ENCODE results near the gene UTF1.

UTF1 gene

DNA sequence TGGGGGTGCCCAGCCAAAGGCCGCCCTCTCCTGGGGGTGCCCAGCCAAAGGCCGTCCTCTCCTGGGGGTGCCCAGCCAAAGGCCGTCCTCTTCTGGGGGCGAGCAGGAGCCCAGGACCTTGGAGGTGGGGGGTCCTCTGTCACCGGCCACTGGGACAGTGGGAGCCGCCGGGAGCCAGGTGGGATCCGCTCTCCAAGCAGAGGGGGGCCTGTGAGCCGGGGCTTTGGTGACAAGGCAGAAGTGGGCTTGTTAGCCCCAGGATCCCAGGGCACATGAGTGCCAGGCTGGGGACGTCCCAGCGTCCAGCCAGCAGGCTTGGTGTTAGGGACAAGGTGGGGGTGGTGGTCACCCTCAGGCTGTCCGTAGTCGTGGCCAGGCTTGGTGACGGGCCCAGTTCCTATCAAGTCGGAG is 29.4 kb upstream of the UTF1 start:
- DNase-seq (no peak), ATAC-seq (replicated peaks) (no peak)
- no peaks in the 10 kb centered on the region for H3K4me1 Mint-ChIP-seq
- no peak overlapping the region for H3K27ac Mint-ChIP-seq
- no peaks in the 10 kb centered on the region for H3K36me3 Mint-ChIP-seq
- peaks cover 13 to 19% of the 10 kb centered on the region in 2 donors for H3K27me3 Mint-ChIP-seq
- H3K9me3 Mint-ChIP-seq: no peaks in the 10 kb centered on the region
- no peak overlapping the region for H3K4me3 Mint-ChIP-seq

DNA sequence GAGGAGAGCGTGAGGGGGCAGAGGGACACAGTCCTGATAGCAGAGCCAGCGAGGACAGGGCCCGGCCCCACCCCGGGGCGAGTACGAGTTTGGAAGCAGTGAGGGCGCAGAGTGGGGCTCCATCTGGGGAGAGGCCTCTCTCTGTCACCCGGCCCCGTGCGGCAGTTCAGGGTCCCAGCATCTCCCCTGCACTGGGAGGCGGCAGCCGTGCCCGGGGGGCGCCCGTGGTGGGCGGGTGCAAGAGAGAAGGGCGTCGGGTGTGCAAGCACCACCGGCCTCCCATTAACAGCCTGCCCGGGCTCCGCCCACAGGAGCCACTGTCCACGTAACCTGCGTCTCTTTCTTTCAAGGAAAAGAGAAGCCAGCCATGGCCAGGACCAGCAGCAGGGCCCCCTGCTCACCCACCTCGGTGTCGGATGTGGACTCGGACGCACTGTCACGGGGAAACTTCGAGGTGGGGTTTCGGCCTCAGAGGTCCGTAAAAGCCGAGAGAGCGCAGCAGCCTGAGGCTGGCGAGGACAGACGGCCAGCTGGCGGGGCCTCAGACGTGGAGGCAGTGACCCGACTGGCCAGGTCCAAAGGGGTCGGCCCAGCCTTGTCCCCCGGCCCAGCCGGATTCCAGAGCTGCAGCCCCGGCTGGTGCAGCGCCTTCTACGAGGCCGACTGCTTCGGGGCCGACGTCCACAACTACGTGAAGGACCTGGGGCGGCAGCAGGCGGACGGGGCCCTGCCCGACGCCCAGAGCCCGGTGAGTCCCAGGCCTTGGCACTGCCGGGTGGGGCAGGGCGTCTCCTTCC is 28.7 kb upstream of the UTF1 start:
- Mint-ChIP-seq H3K27ac (no peak overlapping the region), H3K4me1 (no peaks in the 10 kb centered on the region), H3K36me3 (no peaks in the 10 kb centered on the region), H3K4me3 (no peak overlapping the region), H3K27me3 (peaks cover 10 to 14% of the 10 kb centered on the region in 2 donors), H3K9me3 (no peaks in the 10 kb centered on the region)
- no peak for DNase-seq
- ATAC-seq (replicated peaks): no peak

- Mint-ChIP-seq H3K27me3 (peaks cover 7 to 11% of the 10 kb centered on the region in 2 donors), H3K4me3 (no peak overlapping the region), H3K9me3 (no peaks in the 10 kb centered on the region), H3K27ac (no peak overlapping the region), H3K36me3 (no peaks in the 10 kb centered on the region), H3K4me1 (no peaks in the 10 kb centered on the region)
- no peak for ATAC-seq (replicated peaks)
- DNase-seq: no peak
These were observed 27.9 kb upstream of the UTF1 start for GRCh38 chr10:133201948-133202725.

GRCh38 chr10:133202778-133203651 is 27.0 kb upstream of the UTF1 start:
- Mint-ChIP-seq H3K36me3 (no peaks in the 10 kb centered on the region), H3K4me3 (no peak overlapping the region), H3K27ac (no peak overlapping the region), H3K9me3 (no peaks in the 10 kb centered on the region), H3K27me3 (peaks cover 7 to 11% of the 10 kb centered on the region in 2 donors), H3K4me1 (no peaks in the 10 kb centered on the region)
- ATAC-seq (replicated peaks) (no peak), DNase-seq (no peak)

DNA sequence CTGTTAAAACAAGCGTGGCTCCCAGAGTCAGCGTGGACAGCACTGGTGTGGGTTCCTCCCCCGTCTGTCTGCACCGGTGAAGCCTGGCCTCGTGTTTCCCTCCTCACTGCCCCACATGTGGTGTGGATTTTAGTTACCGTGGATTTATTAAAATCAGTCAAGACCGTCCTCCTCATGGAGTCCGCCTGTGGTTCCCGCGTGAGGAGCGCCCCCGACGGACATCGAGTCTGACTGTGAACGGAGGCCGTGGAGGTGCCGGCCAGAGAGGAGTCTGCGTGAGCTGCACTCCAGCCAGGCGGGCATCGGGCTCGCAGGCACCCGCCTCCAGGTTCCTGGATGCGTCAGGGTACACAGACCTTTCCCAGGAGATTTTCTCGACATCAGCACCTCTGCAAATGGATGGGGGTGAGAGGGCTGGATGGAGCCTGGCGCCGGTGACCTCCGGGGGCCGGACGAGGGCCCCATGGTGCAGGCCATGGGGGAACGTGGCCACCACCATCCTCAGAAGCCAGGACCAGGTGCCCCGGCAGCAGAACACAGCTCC is 26.3 kb upstream of the UTF1 start:
- Mint-ChIP-seq H3K36me3 (no peaks in the 10 kb centered on the region), H3K27ac (no peak overlapping the region), H3K4me3 (no peak overlapping the region), H3K9me3 (no peaks in the 10 kb centered on the region), H3K4me1 (no peaks in the 10 kb centered on the region), H3K27me3 (peaks cover 7 to 11% of the 10 kb centered on the region in 2 donors)
- DNase-seq (no peak), ATAC-seq (replicated peaks) (no peak)

- no peak overlapping the region for H3K27ac Mint-ChIP-seq
- H3K4me3 Mint-ChIP-seq: no peak overlapping the region
- no peak for ATAC-seq (replicated peaks)
- H3K9me3 Mint-ChIP-seq: no peaks in the 10 kb centered on the region
- H3K4me1 Mint-ChIP-seq: no peaks in the 10 kb centered on the region
- no peaks in the 10 kb centered on the region for H3K36me3 Mint-ChIP-seq
- H3K27me3 Mint-ChIP-seq: peaks cover 7 to 11% of the 10 kb centered on the region in 2 donors
- no peak for DNase-seq
These were observed 25.6 kb upstream of the UTF1 start for GRCh38 chr10:133204226-133205015.

DNA sequence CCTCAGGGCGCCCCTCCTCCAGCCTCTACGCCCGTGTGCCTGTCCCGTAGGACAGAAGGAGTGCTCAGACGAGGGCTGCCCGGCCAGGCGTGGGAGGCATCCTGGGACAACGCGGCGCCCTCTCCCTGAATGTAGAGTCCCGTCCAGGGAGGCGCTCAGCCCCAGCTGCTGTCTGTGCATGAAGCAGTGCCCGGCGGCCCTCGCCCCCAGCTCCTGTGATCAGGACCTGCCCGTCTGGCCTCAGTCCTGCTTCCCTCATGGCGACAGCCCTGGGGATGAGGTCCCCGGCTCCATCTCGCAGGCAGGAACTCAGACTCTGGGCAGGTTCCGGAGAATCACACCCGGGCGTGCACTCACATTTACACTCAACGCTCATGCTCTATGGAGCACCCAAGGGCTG is 24.9 kb upstream of the UTF1 start:
- DNase-seq (no peak), ATAC-seq (replicated peaks) (no peak)
- H3K4me3 Mint-ChIP-seq: no peak overlapping the region
- no peaks in the 10 kb centered on the region for H3K36me3 Mint-ChIP-seq
- H3K27me3 Mint-ChIP-seq: peaks cover 7 to 11% of the 10 kb centered on the region in 2 donors
- no peak overlapping the region for H3K27ac Mint-ChIP-seq
- no peaks in the 10 kb centered on the region for H3K9me3 Mint-ChIP-seq
- no peaks in the 10 kb centered on the region for H3K4me1 Mint-ChIP-seq

DNA sequence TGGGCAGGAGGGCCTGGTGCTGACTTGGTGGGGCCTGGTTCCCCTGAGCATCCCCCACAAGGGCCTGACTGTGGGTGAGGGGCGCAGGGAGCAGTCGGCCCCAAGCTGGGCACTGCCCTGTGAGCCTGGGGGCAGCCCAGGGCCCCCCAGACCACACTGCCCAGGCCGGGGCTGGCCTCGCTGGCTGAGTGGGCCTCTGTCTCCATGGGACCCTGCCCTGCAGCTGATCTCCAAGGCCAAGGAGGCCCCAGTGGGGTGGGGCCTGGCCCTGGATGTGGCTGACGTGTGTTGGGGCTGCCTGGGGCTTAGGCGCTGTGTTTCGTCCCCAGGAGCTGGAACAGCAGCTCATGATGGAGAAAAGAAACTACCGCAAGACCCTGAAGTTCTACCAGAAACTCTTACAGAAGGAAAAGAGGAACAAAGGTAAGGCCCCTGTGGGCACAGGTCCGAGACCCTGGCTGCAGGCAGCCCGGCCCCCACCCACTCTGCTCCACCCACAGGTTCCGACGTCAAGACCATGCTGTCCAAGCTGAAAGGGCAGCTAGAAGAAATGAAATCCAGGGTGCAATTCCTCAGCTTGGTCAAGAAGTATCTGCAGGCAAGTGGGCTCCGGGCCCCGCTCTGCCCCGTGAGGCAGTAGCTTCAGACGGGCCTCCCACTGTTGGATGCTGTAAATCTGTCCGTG is 23.5 kb upstream of the UTF1 start:
- H3K36me3 Mint-ChIP-seq: no peaks in the 10 kb centered on the region
- no peaks in the 10 kb centered on the region for H3K4me1 Mint-ChIP-seq
- H3K27me3 Mint-ChIP-seq: peaks cover 7 to 14% of the 10 kb centered on the region in 2 donors
- H3K9me3 Mint-ChIP-seq: no peaks in the 10 kb centered on the region
- ATAC-seq (replicated peaks) (no peak), DNase-seq (no peak)
- H3K27ac Mint-ChIP-seq: no peak overlapping the region
- no peak overlapping the region for H3K4me3 Mint-ChIP-seq

DNA sequence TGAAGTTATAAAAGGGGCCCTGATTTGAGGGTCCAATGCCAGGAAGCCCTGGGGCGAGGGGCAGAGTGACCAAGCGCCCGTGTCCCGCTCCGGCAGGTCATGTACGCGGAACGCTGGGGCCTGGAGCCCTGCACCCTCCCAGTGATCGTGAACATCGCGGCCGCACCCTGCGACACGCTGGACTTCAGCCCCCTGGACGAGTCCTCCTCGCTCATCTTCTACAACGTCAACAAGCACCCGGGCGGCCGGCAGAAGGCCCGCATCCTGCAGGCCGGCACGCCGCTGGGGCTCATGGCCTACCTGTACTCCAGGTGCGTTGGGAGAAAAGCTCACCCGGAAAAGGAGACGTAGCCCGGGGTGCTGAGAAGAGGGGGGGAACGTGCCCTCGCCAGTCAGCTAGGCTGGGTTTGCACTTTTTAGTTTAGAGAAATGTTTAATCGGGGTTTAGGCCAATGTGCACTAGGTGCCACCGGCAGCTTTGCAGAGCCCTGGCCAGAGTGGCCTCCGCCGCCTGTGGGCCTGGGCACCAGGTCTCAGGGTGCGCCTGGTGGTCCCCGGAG is 22.9 kb upstream of the UTF1 start:
- H3K27ac Mint-ChIP-seq: no peak overlapping the region
- no peaks in the 10 kb centered on the region for H3K9me3 Mint-ChIP-seq
- peaks cover 10 to 17% of the 10 kb centered on the region in 2 donors for H3K27me3 Mint-ChIP-seq
- no peak for DNase-seq
- no peaks in the 10 kb centered on the region for H3K4me1 Mint-ChIP-seq
- no peak for ATAC-seq (replicated peaks)
- no peaks in the 10 kb centered on the region for H3K36me3 Mint-ChIP-seq
- no peak overlapping the region for H3K4me3 Mint-ChIP-seq

DNA sequence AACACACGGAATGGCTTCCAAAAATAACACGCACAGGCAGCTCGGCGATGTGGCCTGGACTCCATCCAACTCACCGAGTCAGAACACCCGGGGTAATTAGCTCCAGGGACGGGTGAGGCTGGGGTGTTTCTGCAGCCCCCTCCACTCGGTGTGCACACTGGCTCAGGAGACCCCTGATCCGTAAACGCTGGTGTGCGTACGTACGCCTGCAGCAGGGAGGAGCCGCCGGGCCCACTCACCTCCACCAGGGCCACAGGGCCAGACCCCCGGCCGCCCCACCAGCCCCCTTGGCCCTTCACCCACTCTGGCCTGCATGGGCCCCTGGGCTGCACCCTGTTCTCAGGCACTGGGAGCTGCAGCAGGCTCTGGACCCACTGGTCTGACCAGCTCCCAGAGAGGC is 22.4 kb upstream of the UTF1 start:
- H3K4me1 Mint-ChIP-seq: no peaks in the 10 kb centered on the region

DNA sequence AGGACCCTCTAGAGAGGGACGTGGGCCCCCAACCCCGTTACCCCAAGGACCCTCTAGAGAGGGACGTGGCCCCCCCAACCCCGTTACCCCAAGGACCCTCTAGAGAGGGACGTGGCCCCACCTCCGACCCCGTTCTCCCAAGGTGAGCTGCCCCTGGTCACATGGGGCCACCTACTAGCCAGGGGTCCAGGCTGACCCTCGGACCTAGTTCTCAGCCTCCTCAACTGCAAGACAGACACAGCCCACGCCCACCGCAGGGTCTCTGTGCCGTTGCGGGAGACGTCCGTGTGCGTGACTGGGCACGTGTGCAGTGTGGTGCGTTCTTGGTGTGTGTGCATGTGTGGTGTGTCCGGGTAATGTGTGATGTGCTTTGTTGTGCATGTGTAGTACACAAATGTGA is 21.6 kb upstream of the UTF1 start:
- DNase-seq (no peak), ATAC-seq (replicated peaks) (no peak)
- H3K27me3 Mint-ChIP-seq: peaks cover 12 to 23% of the 10 kb centered on the region in 2 donors
- no peaks in the 10 kb centered on the region for H3K4me1 Mint-ChIP-seq
- H3K9me3 Mint-ChIP-seq: no peaks in the 10 kb centered on the region
- no peak overlapping the region for H3K4me3 Mint-ChIP-seq
- H3K27ac Mint-ChIP-seq: no peak overlapping the region
- H3K36me3 Mint-ChIP-seq: no peaks in the 10 kb centered on the region

More for the DNA sequence above, 22.4 kb upstream of the UTF1 start:
- Mint-ChIP-seq H3K27ac (no peak overlapping the region), H3K27me3 (peaks cover 12 to 17% of the 10 kb centered on the region in 2 donors), H3K9me3 (no peaks in the 10 kb centered on the region), H3K36me3 (no peaks in the 10 kb centered on the region), H3K4me3 (no peak overlapping the region)
- no peak for ATAC-seq (replicated peaks)
- DNase-seq: no peak

DNA sequence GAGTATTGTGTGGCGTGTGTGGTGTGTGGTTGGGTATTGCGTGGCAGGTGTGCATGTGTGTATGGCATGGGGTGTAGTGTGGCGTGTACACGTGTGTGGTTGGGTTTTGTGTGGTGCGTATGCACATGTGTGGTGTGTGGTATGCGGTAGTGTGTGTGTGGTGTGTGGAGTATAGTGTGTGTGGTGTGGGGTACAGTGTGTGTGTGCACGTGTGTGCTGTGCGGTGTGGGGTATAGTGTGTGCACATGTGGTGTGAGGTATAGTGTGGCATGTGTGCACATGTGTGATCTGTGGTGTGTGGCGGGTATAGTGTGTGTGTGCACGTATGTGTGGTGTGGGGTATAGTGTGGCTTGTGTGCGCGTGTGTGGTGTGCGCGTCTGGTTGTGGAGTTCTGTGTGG is 20.9 kb upstream of the UTF1 start:
- Mint-ChIP-seq H3K9me3 (no peaks in the 10 kb centered on the region), H3K27me3 (peaks cover 12 to 26% of the 10 kb centered on the region in 2 donors), H3K4me1 (no peaks in the 10 kb centered on the region), H3K4me3 (no peak overlapping the region), H3K36me3 (no peaks in the 10 kb centered on the region), H3K27ac (no peak overlapping the region)
- ATAC-seq (replicated peaks) (no peak), DNase-seq (no peak)

DNA sequence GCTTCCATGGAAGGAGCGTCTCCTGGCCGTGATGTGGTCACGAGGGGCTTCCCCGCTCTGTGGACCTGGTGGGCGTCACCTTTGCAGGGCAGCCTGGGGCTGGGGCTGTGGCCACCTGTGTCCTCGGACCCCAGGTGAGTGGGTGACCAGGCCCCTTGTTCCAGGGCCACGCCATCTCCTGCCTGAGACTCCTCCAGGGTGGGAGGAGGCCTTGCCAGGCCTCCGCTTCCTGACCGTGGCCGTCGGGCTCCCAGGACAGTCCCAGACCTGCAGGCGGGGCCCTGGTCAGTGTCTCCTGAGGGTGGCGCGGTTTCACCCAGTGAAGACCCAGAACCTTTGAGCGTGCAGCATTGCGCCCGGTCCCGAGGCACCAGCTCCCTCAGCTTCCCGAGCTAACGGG is 20.4 kb upstream of the UTF1 start:
- no peaks in the 10 kb centered on the region for H3K4me1 Mint-ChIP-seq
- H3K36me3 Mint-ChIP-seq: no peaks in the 10 kb centered on the region
- ATAC-seq (replicated peaks): no peak
- no peaks in the 10 kb centered on the region for H3K9me3 Mint-ChIP-seq
- DNase-seq: no peak
- H3K4me3 Mint-ChIP-seq: no peak overlapping the region
- no peak overlapping the region for H3K27ac Mint-ChIP-seq
- peaks cover 12 to 30% of the 10 kb centered on the region in 2 donors for H3K27me3 Mint-ChIP-seq
